Stomach (tissue), 9 donors: ENCODE measurements around the gene GABPA. TPM values are rescaled to one million over a fixed set of nuclear protein-coding genes. Genes with fewer than 3 reads are reported as not detected.

Source experiments
- DNase-seq, 2 donors: peaks; one replicate each; pipeline versions ENCODE4 v3.0.0 to v3.0.0-alpha.2; 2013 to 2019
- H3K27ac ChIP-seq, 5 donors: fragments of 200-600 bp in 4 of 5; sonication (generic) in 4 of 5; one replicate each; pipeline ENCODE4 v1.5.1; 2013 to 2019; ENCODE audit warnings: mild to moderate bottlenecking in 1 of 5, moderate library complexity in 1 of 5
- H3K27me3 ChIP-seq, 3 donors: fragments of 200-600 bp; sonication (generic); one replicate each; pipeline ENCODE4 v1.5.1; 2017 to 2019; ENCODE audit warnings: mixed run types in 1 of 3
- H3K36me3 ChIP-seq, 4 donors: fragments of 200-600 bp; sonication (generic); 1 replicate in 3 of 4; 2 replicates in 1 of 4; pipeline ENCODE4 v1.5.1; 2016 to 2019
- H3K4me1 ChIP-seq, 4 donors: fragments of 200-600 bp; sonication (generic); one replicate each; pipeline ENCODE4 v1.5.1; 2016 to 2019
- H3K4me3 ChIP-seq, 4 donors: fragments of 200-600 bp; sonication (generic) in 3 of 4; one replicate each; pipeline ENCODE4 v1.5.1; 2016 to 2019; ENCODE audit warnings: mild to moderate bottlenecking in 1 of 4
- H3K9me3 ChIP-seq, 4 donors: fragments of 200-600 bp; sonication (generic); one replicate each; pipeline ENCODE4 v1.5.1; 2016 to 2019
- EP300 ChIP-seq: sonication (generic); formaldehyde crosslinking; IDR thresholded peaks from one replicate; pipeline ENCODE4 v1.6.1; 2017; ENCODE audit warnings: antibody characterized with exemption
- POLR2A ChIP-seq, 4 donors: fragments of 450-650 bp; IDR thresholded peaks; one replicate each; pipeline ENCODE4 v1.6.1; 2016; ENCODE audit warnings: antibody characterized with exemption in 4 of 4, control low read depth in 2 of 4, mild to moderate bottlenecking in 1 of 4, moderate library complexity in 1 of 4
- POLR2AphosphoS5 ChIP-seq, 3 donors: sonication (generic); formaldehyde crosslinking; IDR thresholded peaks; one replicate each; pipeline ENCODE4 v1.6.1; 2016; ENCODE audit warnings: antibody characterized with exemption in 3 of 3
- WGBS, 5 donors: extraction: QIAGEN DNeasy Blood & Tissue Kit in 3 of 5; methylation state at CpG; one replicate each; pipeline versions ENCODE4 v1.1.5 to v1.1.7; 2013 to 2018; 5-methylcytosine and 5-hydroxymethylcytosine counted together
- intact Hi-C: fragments of 100-400 bp; cut with DNase I; formaldehyde crosslinking; loops from one replicate; pipeline ENCODE4 v1.15.1; 2023; ENCODE audit warnings: low total_unique reads
- polyA plus RNA-seq, 3 donors: library from polyadenylated mRNA; stranded (reverse); fragments of 200-250 nt; gene quantifications; one replicate each; pipeline ENCODE4 v1.2.3, GENCODE V29; 2013
- total RNA-seq, 5 donors: library from RNA; depleted of rRNA; stranded (reverse); fragments of >200 nt; gene quantifications; one replicate each; pipeline versions ENCODE4 v1.1.0 to v1.2.3, GENCODE V29; 2014 to 2016
- TF ChIP-seq, protein P1 (sequence below), 7 experiments: fragments of 450-650 bp in 4 of 7; fragments of 200-600 bp in 3 of 7; sonication (generic) in 3 of 7; IDR thresholded peaks; one replicate each; pipeline ENCODE4 v1.5.1; 2016 to 2019; ENCODE audit warnings: antibody characterized with exemption in 7 of 7, control low read depth in 2 of 7, mild to moderate bottlenecking in 1 of 7
- donor health status: healthy with polysubstance abuse.
- donor health status: Bipolar disorder and iron deficiency.
- donor health status: healthy.

The GABPA gene
- total and polyA plus RNA-seq, 8 donors: 6.4 to 47.0 (median 7.9) TPM

GRCh38 chr21:25801217-25802014 is 66.6 kb downstream of the GABPA start:
- no peaks in the 10 kb centered on the region for H3K9me3 ChIP-seq
- 34 to 43% (median 36%) methylated on average over 20 of the region's 20 CpGs for WGBS, 5 donors
- no peak overlapping the region for H3K4me3 ChIP-seq
- intact Hi-C loops: no loop called here
- peaks cover 0 to 7% (median 3%) of the 10 kb centered on the region in 4 donors for H3K4me1 ChIP-seq
- TF ChIP-seq POLR2AphosphoS5 (IDR thresholded peaks at IDR 0.05) (peak in 1 of 3 donors; percentile 30), EP300 (no peak)
- TF ChIP-seq, protein P1, sequence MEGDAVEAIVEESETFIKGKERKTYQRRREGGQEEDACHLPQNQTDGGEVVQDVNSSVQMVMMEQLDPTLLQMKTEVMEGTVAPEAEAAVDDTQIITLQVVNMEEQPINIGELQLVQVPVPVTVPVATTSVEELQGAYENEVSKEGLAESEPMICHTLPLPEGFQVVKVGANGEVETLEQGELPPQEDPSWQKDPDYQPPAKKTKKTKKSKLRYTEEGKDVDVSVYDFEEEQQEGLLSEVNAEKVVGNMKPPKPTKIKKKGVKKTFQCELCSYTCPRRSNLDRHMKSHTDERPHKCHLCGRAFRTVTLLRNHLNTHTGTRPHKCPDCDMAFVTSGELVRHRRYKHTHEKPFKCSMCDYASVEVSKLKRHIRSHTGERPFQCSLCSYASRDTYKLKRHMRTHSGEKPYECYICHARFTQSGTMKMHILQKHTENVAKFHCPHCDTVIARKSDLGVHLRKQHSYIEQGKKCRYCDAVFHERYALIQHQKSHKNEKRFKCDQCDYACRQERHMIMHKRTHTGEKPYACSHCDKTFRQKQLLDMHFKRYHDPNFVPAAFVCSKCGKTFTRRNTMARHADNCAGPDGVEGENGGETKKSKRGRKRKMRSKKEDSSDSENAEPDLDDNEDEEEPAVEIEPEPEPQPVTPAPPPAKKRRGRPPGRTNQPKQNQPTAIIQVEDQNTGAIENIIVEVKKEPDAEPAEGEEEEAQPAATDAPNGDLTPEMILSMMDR (IDR thresholded peaks at IDR 0.05): peak in 5 of 7 experiments; percentile 78 to 94 (median 87)
- H3K36me3 ChIP-seq: no peaks in the 10 kb centered on the region
- DNase-seq: peak; percentile 81 to 93
- peaks cover 0 to 7% (median 0%) of the 10 kb centered on the region in 3 donors for H3K27me3 ChIP-seq
- no peak overlapping the region for H3K27ac ChIP-seq

DNA sequence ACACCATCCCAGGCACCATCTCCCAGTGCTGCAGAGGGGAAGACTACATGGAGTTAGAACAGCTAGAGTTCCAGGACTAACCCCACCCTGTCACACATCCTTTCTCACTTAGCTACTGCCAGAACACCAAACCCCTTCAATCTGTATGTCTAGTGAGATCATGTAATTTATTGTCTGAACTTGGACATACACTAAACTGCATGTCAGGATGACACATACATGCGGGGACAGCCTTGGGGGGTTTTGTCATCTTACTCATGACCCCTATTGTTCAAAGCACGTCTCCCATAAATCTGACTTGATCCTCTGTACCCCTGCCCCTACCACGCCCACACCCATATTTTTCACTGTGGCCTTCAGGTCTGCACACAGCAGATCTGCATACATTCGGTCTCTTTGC is 71.3 kb downstream of the GABPA start:
- no peaks in the 10 kb centered on the region for H3K9me3 ChIP-seq
- H3K4me1 ChIP-seq: peaks cover 0 to 7% (median 3%) of the 10 kb centered on the region in 4 donors
- H3K36me3 ChIP-seq: no peaks in the 10 kb centered on the region
- WGBS, 5 donors: 68 to 80% (median 71%) methylated on average over 4 of the region's 4 CpGs
- no peak overlapping the region for H3K4me3 ChIP-seq
- intact Hi-C loops: no loop called here
- DNase-seq: no peak
- no peak overlapping the region for H3K27ac ChIP-seq
- peaks cover 0 to 7% (median 0%) of the 10 kb centered on the region in 3 donors for H3K27me3 ChIP-seq
- TF ChIP-seq, protein P1 (IDR thresholded peaks at IDR 0.05): no peak
- TF ChIP-seq EP300: no peak
- no peak for TF ChIP-seq POLR2AphosphoS5 (IDR thresholded peaks at IDR 0.05)
- TF ChIP-seq POLR2A (IDR thresholded peaks at IDR 0.05): no peak

GRCh38 chr21:25807191-25807590 is 72.4 kb downstream of the GABPA start:
- no peak overlapping the region for H3K27ac ChIP-seq
- no peaks in the 10 kb centered on the region for H3K36me3 ChIP-seq
- no peak overlapping the region for H3K4me3 ChIP-seq
- H3K9me3 ChIP-seq: no peaks in the 10 kb centered on the region
- intact Hi-C loops: no loop called here
- no peaks in the 10 kb centered on the region for H3K4me1 ChIP-seq
- no peak for TF ChIP-seq EP300
- TF ChIP-seq POLR2AphosphoS5 (IDR thresholded peaks at IDR 0.05): no peak
- TF ChIP-seq, protein P1 (IDR thresholded peaks at IDR 0.05): no peak
- TF ChIP-seq POLR2A (IDR thresholded peaks at IDR 0.05): no peak
- no peak for DNase-seq
- WGBS, 5 donors: 67 to 87% (median 74%) methylated on average over 6 of the region's 6 CpGs
- H3K27me3 ChIP-seq: peaks cover 0 to 7% (median 0%) of the 10 kb centered on the region in 3 donors

- TF ChIP-seq POLR2AphosphoS5 (IDR thresholded peaks at IDR 0.05): no peak
- TF ChIP-seq, protein P1 (IDR thresholded peaks at IDR 0.05): no peak
- TF ChIP-seq POLR2A (IDR thresholded peaks at IDR 0.05): no peak
- TF ChIP-seq EP300: no peak
- Histone ChIP-seq H3K4me3 (no peak overlapping the region), H3K36me3 (no peaks in the 10 kb centered on the region), H3K4me1 (no peaks in the 10 kb centered on the region), H3K27me3 (no peaks in the 10 kb centered on the region), H3K27ac (no peak overlapping the region), H3K9me3 (no peaks in the 10 kb centered on the region)
- intact Hi-C loops: no loop called here
- no peak for DNase-seq
Observed at GRCh38 chr21:25809013-25809412, 74.2 kb downstream of the GABPA start.
